Hematopoietic multipotent progenitor cell treated with erythropoietin and hydrocortisone succinate and interleukin-3 and kit ligand, for 6 days (in vitro differentiated cells): ENCODE data around the gene ADCY7.

Source experiments
- DNase-seq: peaks from one replicate; pipeline ENCODE4 v3.0.0-alpha.2; 2015

Gene ADCY7

DNA sequence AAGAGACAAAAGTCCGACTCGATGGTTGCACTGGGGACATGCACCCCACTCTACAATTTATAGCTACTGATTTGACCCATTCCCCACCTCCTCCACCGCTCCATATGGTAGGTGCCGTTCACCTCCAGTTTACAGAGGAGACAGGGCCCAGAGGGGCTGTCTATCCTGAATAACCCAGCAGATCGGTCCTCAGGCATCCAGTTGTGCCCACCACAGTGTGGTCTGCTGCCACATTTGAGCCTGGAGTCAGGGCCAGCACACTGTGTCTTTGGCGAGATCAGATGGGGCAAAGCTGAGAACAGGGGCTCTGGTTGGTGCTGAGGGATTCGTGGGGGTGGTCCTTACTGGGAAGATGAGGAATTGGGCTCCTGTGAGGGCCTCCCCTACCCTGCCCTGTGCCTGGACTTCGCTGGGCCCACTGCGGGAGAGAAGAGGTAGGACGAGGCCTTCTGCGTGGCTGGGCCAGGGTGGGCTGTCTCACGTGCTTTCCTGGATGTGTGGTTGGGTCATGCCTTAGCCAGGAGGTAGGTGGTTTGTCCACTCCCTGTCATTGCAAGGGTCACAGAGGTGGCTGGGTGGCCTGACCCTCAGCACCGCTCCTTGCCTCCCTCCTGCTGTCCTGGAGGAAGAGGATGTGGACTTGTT, 2.8 kb downstream of the ADCY7 start:
- DNase-seq: no peak

DNA sequence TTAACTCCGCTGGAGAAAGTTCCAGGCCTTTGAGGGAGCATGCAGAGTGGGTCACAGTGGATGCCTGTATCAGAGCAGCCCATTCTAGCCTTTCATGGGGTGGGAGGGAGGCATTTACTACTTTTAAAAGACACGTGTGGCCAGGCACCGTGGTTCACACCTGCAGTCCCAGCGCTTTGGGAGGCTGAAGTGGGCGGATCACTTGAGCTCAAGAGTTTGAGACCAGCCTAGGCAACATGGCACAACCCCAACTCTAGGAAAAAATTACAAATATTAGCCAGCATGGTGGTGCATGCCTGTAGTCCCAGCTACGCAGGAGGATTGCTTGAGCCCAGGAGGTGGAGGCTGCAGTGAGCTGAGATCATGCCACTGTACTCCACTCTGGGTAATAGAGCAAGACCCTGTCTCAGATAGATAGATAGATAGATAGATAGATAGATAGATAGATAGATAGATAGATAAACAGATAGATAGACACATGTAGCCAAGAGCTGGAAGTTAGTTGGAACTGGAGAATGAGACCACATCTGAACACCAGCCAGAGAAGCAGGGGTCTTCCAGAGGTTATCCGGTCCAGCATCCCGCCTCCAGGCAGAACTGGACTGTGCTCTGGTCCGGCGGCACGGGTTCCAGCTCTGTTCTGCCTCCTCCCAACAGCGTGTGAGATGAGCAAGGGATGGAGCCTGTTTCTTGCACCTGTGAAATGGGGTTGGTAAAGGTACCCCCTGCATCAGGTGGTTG, 3.6 kb downstream of the ADCY7 start:
- DNase-seq: no peak

DNA sequence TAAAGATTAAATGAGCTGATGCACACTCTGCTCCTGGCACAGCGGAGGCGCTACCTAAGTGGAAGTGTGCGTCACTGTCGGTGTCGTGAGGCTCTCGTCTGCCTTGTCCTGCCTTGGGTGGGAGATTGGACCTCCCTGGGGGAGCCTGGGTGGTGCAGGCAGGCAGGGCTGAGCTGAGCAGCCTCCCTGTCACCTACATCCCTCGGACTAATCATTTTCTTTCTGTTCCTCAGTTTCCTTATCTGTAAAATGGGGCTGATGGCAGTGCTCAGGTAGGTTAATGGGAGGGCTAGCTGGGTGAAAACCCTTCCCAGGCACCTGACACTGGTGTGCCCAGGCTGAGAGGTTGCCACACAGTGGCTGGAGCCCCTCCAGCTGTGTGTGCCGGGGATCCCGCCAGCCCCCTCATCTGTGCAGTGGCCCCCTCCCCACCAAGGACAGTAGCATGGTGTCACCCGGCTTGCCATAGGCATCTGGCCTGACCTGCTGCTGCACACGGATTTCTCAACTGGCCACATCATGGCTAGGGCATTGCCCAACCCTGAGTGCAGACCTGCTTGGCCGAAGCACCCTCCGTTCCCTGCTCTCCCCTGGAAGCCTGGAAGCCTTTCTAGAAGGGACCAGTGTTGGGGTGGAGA, 4.3 kb downstream of the ADCY7 start:
- no peak for DNase-seq

DNA sequence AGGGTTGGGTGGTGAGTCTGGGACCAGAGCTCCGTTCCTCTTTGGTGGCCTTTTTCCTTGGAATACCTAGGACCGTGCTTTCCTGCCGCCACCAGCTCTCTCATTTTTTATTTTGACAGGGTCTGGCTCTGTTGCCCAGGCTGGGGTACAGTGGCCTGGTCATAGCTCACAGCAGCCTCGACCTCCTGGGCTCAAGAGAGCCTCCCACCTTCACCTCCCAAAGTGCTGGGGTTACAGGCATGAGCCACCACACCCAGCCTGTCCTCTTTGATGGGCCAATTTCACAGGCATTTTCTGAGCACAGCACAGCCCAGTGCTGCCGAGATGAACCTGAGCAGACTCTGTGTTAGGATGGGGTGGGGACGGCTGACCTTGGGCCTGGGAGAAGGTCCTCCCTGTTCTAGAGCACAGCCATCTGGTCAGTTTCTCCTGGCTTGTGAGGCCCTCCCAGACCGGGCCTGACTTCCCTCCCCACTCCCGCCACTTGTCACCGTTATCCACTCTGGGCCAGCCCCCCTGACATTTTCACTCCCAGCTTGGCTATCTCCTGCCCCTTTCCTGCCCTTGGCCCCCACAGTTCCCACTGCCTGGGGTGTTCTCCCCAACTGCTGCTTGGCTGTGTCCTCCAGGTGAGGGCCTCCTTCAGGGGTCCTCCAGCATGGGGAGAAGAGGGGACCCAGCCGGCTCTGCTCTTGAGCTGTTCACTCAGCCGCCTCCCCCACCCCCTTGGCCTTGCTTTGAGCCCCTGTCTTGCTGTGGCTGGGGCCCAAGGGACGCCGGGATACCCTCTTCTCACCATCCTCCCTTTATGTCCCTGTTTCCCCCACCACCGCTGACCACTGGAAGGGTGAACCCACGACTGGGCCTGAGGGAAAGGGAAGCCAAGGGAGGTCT, 5.0 kb downstream of the ADCY7 start:
- DNase-seq: no peak

DNA sequence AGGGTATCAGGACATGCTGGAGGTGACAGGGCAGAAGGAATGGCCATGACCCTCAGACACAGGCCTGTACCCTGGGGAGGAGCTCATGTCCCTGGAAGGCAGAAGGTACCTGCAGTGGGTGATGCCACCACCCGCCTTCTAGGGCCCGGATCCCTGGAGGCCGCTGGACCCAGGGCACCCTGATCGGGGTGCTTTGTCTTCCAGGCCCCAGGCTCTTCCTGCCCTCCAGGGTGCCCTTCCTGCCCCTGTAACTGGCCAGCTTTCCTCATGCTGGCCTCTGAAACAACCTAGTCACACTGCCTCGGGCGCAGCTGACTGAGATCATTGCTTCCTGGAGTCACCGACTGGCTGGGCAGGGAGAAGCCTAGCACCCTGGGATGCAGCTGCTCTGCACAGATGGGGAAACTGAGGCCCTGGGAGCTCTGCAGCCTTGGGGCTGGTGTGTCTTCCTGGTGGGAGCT, 5.8 kb downstream of the ADCY7 start:
- no peak for DNase-seq

DNA sequence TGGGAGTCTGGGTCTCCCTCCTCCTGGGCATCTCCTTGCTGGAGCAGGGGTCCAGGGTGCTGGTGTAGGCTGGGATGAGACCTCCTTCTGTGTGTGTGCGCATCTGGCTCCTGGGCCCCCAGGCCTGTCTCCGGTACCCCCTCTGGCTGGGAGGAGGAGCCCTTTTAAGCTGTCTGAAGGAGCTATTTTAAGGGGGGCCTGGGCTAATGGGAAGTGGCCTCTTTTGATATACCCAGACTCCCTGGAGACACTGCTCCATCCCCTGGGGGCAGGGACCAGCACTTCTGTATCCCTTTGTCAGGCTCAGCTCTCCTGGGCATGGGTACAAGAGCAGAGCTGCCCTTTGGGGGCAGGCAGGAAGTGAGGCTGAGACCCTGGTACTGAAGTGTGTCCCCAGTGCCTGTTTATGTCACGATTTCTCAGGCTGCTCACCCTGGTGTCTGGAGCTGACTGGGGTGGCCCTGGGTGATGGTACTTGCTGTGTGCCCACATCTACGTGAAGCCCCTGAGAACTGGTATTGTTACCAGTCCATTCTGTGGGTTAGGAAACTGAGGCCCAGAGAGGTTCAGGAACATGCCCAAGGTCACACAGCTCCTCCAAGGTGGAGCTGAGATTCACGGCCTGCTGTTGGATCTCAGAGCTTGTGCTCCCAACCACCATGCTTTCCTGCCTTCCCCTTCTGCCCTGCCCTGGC, 6.5 kb downstream of the ADCY7 start:
- DNase-seq: no peak

DNA sequence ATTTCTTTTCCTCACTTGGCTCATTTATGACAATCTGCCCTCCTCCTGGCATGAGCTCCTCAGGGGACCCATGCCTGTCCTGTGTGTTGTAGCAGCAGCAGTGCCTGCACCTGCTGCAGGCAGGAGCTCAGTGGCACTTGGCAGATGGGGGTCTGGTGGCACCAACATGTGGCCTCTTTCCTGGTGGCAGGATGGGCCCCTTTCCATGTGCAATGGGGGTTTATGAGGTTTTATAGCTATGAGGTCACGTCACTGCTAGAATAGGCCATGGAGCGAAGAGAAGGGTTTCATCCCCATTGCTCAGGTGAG, 7.0 kb downstream of the ADCY7 start:
- no peak for DNase-seq

DNA sequence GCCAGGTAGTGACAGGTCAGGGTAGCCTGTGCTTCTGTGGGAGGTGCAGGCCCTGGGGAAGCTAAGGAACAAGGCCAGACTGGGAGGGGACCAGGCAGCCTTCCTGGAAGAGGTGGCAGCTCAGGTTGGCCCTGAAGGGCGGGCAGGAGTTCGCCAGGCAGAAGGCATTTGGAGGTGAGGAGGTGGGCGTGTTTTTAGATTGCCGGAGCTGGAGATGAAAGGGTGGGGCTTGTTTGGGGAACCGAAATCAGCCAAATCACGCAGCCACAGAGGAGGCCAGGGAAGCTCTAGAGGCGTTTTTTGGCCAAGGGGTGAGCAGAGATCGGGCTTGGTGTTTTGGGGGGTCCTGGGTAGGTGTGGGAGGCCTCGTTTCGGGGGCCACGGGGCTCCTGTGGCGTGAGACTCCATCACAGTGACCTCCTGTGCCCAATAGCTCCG, 7.6 kb downstream of the ADCY7 start:
- peak; percentile 89 for DNase-seq

DNA sequence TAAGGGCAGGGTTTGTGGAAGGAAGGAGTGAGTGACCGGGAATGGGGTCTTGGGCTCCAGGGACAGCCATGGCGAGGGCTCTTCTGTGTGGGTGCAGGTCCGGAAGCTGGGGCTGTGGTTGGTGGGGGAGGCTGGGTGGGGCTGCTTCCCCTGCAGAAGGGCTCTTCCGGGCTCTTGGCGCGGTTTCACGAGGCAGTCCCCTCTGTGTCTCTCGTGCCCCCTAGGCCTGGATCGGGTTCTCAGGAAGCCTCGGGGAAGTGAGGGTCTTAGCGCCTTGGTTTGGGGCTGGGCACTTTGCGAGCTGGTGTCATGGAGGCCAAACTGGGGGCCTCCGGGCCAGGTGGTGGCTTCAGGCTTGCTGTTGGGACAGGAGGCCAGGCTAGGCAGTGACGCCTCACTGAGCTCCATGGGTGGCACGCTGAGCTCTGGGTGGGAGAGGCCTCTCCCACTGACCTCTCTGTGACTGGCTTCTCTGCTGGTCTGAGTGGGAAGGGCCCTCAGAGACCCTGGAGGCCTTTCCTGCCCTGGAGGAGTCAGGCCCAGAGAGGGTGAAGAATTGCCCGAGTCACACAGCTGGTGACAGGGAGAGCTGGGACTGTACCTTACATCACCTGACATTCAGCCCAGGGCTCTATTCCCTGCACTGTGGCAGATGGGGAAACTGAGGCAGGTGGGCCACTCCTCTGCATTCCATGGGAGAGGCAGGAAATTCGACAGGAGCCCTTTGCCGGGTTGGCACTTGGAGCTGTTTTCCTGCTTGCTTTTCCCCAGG, 8.2 kb downstream of the ADCY7 start:
- DNase-seq: peak; percentile 75

DNA sequence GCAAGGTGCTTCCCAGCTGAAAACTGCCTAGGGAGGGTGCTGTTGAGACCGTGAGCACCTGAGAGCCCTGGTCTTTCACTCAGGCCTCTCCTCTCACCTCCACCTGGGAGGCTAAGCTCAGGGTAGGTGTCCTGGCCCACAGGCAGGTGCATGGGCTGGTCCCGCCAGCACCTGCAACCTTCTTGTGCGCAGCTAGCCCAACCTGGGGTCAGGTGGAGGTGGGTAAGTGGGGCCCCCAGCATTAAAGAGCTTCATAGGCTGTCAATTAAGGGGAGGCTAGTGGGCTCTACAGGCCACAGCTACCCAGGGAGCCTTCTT, 8.7 kb downstream of the ADCY7 start:
- DNase-seq: no peak

DNA sequence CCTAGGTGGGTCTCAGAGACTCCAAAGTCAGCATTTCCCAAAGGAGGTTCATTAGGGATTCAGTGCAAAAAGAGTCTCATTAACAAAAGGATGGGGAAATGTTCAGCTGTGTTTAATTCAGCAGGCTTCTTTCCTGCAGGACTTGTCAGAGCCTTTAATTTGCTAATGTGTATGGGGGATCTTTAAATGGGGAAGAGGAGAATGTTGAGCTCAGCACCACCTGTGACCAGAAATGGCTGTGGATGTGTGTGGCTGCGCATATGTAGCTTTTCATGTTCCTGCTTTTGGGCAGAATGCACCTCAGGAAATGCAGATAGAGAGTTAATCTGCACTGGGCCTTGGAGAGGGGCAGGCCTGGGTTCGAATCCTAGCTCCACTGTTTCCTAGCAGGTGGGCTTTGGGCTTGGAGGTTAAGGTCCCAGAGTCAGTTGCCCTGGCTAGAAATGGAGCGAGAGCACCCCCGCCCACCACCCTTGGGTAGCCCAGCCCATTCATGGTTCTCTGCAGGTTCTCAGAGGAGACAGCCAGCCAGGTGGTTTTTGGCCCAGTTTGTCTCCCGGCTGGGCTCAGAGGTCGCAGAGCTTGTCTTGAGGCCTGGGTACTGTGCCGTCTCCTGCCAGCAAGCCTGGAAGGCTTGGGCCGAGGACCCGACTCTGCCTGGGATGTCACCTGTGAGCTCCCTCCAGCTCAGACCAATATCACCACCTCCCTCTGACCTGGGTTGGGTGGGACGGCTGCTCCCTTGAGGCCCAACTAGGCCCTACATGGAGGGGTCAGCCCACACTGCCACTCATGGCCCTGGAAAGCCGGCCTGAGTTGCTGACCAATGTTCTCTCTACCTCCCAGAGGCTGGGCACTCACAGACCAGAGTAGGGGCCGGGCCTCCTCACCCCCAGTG, 9.3 kb downstream of the ADCY7 start:
- no peak for DNase-seq

DNA sequence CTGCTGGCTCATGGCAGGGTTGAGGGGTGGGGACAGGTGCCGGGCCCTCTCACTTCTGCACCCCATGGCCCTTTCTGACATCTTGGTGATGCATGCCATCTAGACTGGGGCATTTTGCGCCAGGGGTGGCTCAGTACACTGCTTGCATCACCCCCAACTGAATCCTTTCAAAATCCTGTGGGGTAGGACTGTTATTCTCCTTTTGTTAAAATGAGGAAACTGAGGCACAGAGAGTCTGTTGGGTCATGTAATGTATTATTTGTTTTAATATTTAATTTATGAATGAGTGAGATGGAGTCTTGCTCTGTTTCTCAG, 9.9 kb downstream of the ADCY7 start:
- DNase-seq: no peak

DNA sequence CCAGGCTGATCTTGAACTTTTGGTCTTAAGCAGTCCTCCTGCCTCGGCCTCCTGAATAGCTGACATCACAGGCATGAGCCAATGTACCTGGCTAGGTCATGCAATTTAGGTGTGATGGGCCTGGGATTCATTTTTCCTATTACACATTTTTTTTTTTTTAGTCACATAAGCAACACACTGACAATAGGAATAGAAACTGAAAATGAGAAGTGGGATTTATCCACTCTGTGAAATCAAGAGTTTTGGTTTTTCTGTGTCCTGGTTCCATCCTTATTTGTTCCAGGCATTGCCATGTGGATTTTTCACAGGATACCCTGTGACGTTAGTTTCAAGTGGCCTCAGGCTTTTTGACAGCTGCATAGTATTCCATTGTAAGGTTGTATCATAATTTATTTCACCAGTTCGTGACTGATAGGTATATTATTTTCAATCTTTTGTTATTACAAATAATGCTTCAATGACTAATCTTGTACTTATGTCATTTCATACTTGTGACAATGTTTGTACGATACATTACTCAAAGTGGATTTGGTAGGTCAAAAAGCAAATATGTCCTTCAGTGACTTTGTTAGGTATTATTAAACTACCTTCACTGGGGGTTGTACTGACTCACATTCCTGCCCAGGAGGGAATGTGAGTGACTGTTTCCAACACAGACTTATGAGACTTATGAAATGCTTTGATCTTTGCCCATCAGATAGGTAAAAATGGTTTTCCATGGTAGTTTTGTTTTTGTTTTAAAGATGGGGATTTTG, 10.6 kb downstream of the ADCY7 start:
- no peak for DNase-seq

DNA sequence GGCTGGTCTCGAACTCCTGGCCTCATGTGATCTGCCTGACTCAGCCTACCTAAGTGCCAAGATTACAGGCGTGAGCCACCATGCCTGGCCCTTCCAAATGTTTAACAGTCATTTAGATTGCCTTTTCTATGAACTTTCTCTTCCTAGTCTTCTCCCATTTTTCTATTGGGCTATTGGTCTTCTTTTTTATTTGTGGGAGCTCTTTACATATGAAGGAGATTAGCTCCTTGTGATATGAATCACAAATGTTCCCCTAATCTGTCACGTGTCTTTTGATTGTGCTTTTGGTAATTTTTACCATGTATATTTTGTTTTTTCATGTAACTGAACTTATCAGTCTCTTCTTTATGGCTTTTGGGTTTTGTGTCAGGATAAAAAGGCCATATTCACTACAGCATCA, 11.9 kb downstream of the ADCY7 start:
- no peak for DNase-seq

DNA sequence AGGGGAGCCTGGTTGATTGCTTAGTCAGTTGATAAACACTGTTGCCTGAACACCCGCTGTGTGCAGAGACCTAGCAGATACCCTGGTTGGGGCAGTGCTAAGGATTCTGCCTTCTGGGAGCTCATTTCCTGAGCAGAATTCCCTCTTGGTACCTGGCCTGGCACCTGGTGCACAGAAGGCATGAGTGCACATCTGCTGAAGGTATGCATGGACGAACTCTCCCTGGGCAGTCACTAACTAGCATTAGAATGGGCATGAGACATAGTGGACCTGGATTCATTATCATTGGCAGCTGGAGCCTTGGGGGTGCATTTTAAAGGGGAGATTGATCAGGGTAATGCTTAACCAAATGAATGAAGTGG, 13.1 kb downstream of the ADCY7 start:
- no peak for DNase-seq

DNA sequence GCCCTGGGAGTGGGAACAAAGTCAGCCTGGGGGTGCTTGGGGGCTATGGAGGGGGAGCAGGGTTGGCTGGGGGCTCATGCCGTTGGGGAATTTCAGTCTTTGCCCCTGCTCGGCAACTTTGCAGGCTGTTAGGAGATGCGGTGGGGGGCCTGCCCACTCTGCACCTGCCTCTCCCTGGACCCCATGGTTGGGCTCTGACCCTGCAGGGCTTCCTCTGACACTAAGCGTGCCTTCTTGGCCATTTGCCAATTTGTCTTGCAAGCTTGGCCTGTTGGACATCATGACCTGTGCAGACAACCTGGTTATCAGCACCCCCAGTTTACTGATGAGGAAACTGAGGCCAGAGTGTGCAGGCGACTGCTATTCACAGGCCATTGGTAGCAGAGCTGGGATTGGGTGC, 14.6 kb downstream of the ADCY7 start:
- DNase-seq: peak; percentile 38

DNA sequence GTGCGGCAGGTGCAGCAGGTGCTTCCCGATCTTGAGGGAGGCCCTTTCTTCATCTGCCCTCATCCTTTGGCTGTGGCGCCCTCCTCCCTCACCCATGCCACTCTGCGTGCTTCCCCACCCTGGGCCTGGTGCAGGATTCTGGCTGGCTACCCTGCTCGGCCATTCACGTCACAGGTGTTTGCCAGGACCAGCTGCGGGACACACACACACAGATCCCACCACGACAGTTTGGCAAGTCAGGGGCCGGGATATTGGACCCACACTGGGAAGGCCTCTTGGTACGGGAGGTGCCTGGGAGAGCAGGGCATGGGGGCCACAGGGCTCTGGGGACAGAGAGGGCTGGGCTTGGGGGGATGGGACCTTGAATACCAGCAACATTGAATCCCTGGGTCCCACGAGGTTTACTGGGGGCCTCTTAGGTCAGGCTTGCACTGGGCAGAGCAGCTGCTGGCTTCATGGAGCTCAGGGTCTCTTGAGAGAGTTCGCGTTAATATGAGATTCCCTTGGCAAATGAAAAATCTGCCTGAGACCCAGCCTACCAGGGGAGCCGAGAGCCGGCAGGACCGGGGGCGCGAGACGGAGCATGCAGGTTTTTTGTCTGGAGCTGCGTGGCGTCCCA, 15.1 kb downstream of the ADCY7 start:
- no peak for DNase-seq

DNA sequence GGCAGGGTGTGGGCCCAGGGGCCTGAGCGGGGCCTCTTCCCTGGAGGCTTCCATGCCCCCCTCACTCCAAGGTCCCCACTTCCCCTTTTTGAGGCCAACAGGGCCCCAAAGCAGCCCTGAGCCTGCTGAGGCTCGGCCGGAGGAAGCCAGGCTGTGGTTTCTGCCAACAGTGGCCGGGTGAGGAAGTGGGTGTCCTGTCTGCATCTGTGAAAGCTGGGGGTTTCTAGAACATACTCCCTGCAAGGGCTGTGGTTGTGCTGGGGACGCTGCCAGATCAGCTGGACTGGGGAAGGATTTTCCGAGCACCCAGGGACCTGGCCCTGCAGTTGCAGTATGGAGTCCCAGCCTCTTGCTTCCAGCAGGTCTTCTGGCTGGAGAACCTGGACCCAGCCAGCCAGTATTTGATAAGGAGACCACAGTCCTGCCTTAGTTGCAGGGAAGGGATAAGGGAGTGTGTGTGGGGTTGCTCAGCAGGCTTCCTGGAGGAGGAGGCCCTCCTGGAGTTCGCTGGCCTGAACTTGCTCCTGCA, 15.7 kb downstream of the ADCY7 start:
- DNase-seq: peak; percentile 94

DNA sequence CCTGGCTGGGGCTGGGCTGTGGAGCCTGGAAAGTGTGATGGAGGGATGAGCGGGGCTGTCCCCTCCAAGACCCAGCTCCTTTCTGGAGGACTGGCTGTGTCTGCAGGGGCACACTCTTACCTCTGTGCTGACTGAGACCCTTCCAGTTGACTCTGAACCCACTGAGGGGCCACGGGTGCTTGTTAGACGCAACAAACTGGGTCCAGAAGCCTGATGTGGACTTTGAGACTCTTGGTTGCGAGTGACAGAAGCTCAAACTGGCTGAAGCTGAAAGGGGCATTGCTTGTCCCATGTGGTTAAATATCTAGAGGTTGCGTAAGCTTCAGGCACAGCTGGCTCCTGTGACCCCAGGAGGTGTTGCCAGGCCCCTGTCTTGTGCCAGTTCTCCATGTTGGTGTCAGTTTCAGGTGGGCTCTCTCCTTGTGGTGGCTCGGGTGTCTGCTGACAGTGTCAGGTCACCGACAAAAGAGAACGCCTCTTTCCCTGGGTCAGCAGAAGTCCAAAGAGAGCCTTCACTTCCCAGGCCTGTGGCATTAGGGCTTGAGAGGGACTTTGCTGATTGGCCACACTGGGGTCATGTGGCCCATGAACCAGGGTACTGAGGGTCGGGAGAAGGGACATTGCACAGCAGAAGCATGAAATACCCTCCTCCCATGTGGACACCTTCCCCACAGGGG, 16.7 kb downstream of the ADCY7 start:
- DNase-seq: peak; percentile 64
